Dendritic cell treated with granulocyte-macrophage colony-stimulating factor and Interleukin-4, amounts not matched to agents 40 ng/mL and 50 ng/mL, for 4 days (primary cell): ENCODE data around the gene SLC16A10.
"Not testable (repeated sequence)": the region's sequence is repeated elsewhere in the genome, so short reads cannot be mapped to it uniquely, and the experiment has no call there.

Source experiments
- H3K27ac Mint-ChIP-seq: one replicate; pipeline ENCODE4 v1.8.0; 2022; ENCODE audit warnings: mild to moderate bottlenecking, mixed read lengths
- H3K27me3 Mint-ChIP-seq: one replicate; pipeline ENCODE4 v1.8.0; 2022; ENCODE audit warnings: mild to moderate bottlenecking, mixed read lengths
- H3K36me3 Mint-ChIP-seq: one replicate; pipeline ENCODE4 v1.8.0; 2022; ENCODE audit warnings: low read depth, mixed read lengths
- H3K4me1 Mint-ChIP-seq: one replicate; pipeline ENCODE4 v1.8.0; 2022; ENCODE audit warnings: low read depth, mixed read lengths
- H3K4me3 Mint-ChIP-seq: one replicate; pipeline ENCODE4 v1.8.0; 2022; ENCODE audit warnings: mild to moderate bottlenecking, moderate library complexity, mixed read lengths
- H3K9me3 Mint-ChIP-seq: one replicate; pipeline ENCODE4 v1.8.0; 2022; ENCODE audit warnings: mixed read lengths
- intact Hi-C: fragments of 100-400 bp; cut with micrococcal nuclease; formaldehyde crosslinking; loops from one replicate; pipeline ENCODE4 v1.15.0; 2022

SLC16A10 gene

DNA sequence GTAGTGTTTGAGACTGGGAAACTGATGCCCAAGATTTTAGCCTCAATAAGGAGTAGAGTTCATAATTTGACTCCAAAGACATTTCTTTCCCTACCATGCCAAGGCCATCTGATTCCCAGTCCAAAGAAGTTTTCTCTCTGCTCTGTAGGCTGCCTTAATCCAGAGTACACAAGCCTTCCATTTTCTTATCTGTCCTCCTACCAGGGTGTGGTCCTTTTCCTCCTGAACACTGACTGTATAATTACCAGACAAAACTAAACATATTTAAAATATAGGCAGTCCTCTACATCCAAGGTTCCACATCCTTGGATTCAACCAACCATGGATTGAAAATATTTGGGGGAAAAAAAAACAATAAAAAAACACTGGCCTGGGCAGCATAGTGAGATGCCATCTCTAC, 108.4 kb downstream of the SLC16A10 start:
- Mint-ChIP-seq H3K27me3 (no peaks in the 10 kb centered on the region), H3K9me3 (no peaks in the 10 kb centered on the region), H3K4me1 (no peaks in the 10 kb centered on the region), H3K27ac (no peak overlapping the region), H3K36me3 (no peaks in the 10 kb centered on the region), H3K4me3 (no peak overlapping the region)
- intact Hi-C loops, result no loop called here

GRCh38 chr6:111198841-111199240, 111.5 kb downstream of the SLC16A10 start:
- Mint-ChIP-seq H3K27ac (no peak overlapping the region), H3K9me3 (no peaks in the 10 kb centered on the region), H3K4me1 (no peaks in the 10 kb centered on the region), H3K4me3 (no peak overlapping the region), H3K27me3 (no peaks in the 10 kb centered on the region), H3K36me3 (no peaks in the 10 kb centered on the region)
- intact Hi-C loops, result no loop called here

DNA sequence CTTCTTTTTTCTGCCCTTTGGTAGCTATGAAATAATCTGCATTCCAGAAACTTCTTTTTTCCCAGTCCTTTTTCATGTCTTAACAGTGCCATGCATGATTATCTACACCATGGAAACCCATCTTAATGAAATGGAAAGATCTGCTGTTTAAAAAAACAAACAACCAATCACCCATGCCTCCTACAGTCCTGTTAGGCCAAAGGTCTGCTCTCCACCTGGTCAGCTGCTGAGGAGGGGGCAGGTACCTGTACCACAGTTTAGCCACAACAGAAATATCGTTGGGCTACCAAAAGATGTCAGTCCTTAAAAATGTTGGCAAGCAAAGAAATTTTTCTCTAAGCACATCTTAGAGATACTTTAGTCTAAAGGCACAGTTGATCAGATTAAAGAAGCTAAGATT, 112.6 kb downstream of the SLC16A10 start:
- Mint-ChIP-seq H3K27me3 (no peaks in the 10 kb centered on the region), H3K27ac (no peak overlapping the region), H3K9me3 (no peaks in the 10 kb centered on the region), H3K4me1 (no peaks in the 10 kb centered on the region), H3K4me3 (no peak overlapping the region), H3K36me3 (no peaks in the 10 kb centered on the region)
- intact Hi-C loops, result no loop called here

GRCh38 chr6:111200350-111201243, 113.3 kb downstream of the SLC16A10 start:
- H3K27me3 Mint-ChIP-seq, result no peaks in the 10 kb centered on the region
- no peaks in the 10 kb centered on the region for H3K4me1 Mint-ChIP-seq
- no peaks in the 10 kb centered on the region for H3K9me3 Mint-ChIP-seq
- H3K27ac Mint-ChIP-seq, result no peak overlapping the region
- intact Hi-C loops, result no loop called here
- no peaks in the 10 kb centered on the region for H3K36me3 Mint-ChIP-seq
- no peak overlapping the region for H3K4me3 Mint-ChIP-seq

DNA sequence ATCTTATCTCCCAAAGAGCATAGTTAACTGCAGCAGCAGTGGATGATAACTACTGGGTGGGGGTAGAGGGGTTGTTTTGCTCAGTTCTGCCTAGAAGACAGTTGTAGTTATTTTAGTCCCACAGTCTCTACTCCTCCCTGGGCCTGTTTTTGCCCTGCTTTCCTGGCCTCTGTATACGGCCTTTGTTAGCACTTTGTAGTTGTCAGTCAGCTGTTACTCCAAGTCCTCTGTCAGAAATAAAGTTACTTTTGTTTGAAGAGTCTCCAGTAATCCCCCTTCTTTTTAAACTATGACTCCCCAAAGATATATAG, 113.9 kb downstream of the SLC16A10 start:
- H3K27ac Mint-ChIP-seq, result no peak overlapping the region
- H3K4me1 Mint-ChIP-seq, result no peaks in the 10 kb centered on the region
- intact Hi-C loops, result no loop called here
- H3K4me3 Mint-ChIP-seq, result no peak overlapping the region
- no peaks in the 10 kb centered on the region for H3K36me3 Mint-ChIP-seq
- no peaks in the 10 kb centered on the region for H3K9me3 Mint-ChIP-seq
- no peaks in the 10 kb centered on the region for H3K27me3 Mint-ChIP-seq

DNA sequence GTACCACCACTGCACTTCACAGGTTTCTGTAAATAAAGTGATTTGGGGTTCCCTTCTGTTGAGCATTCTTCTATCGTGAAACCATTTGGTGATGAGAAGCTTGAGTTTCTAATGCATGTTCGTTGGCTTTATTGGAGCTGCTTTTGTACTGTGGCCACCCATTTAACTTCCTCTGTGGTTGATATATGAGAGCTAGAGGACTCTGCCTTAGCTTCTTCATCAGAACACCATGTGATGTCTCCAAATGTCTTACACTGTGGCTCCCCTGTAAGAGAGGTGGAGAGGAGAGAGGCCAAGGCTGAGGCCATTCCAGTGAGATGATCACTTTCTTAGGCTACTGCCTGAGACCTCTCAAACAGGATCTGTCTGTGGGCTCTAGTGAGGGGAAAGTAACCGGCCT, 114.5 kb downstream of the SLC16A10 start:
- H3K36me3 Mint-ChIP-seq, result no peaks in the 10 kb centered on the region
- intact Hi-C loops, result no loop called here
- H3K4me1 Mint-ChIP-seq, result no peaks in the 10 kb centered on the region
- H3K4me3 Mint-ChIP-seq, result no peak overlapping the region
- H3K27me3 Mint-ChIP-seq, result no peaks in the 10 kb centered on the region
- no peaks in the 10 kb centered on the region for H3K9me3 Mint-ChIP-seq
- H3K27ac Mint-ChIP-seq, result no peak overlapping the region

GRCh38 chr6:111203539-111203938, 116.2 kb downstream of the SLC16A10 start:
- H3K36me3 Mint-ChIP-seq, intact Hi-C loops: not testable (repeated sequence)

GRCh38 chr6:111204305-111204704, 117.0 kb downstream of the SLC16A10 start:
- H3K4me3 Mint-ChIP-seq, result no peak overlapping the region
- no peak overlapping the region for H3K27ac Mint-ChIP-seq
- no peaks in the 10 kb centered on the region for H3K4me1 Mint-ChIP-seq
- intact Hi-C loops, result no loop called here
- no peaks in the 10 kb centered on the region for H3K36me3 Mint-ChIP-seq
- no peaks in the 10 kb centered on the region for H3K27me3 Mint-ChIP-seq
- H3K9me3 Mint-ChIP-seq, result no peaks in the 10 kb centered on the region

More at GRCh38 chr6:111203539-111203938, 116.2 kb downstream of the SLC16A10 start:
- H3K9me3 Mint-ChIP-seq, H3K4me3 Mint-ChIP-seq, H3K27me3 Mint-ChIP-seq, H3K4me1 Mint-ChIP-seq, H3K27ac Mint-ChIP-seq: not testable (repeated sequence)

DNA sequence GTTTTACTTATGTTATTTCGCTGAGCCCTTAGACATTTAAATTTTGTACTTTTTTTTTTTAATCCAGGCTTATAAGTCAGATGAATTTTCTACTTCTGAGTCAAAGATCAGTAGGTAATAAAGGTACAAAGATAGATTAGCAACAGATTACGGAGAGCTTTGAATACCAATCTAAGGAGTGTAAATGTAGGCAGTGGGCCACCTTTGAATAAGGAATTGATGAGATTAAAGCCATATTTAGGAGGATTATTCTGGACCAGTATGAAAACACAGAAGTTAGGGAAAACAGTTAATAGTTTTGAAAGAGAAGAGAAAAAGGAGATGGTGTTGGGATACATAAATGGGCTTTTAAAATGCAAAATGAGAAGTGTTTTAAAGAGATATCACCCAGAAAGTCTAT, 117.6 kb downstream of the SLC16A10 start:
- Mint-ChIP-seq H3K4me1 (no peaks in the 10 kb centered on the region), H3K27me3 (no peaks in the 10 kb centered on the region), H3K36me3 (no peaks in the 10 kb centered on the region), H3K9me3 (no peaks in the 10 kb centered on the region), H3K4me3 (no peak overlapping the region), H3K27ac (no peak overlapping the region)
- intact Hi-C loops, result no loop called here

DNA sequence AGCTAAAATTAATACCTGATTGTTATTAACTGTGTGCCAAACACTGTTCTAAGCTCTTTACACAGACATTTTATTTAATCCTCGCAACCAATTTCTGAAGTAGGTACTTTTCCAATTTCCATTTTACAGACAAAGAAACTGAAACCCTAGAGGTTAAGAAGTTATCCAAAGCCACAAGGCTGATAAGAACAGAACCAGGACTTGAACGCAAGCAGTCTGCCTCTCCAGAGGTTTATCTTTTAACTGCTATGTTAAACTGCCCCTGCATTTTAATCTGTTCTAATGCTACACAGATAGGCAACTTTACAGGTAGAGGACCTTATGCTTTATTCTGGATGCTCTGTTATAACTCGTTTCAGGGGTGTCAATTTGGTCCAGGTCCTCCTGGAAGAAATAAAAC, 118.2 kb downstream of the SLC16A10 start:
- intact Hi-C loops, result no loop called here
- no peak overlapping the region for H3K27ac Mint-ChIP-seq
- no peaks in the 10 kb centered on the region for H3K36me3 Mint-ChIP-seq
- H3K4me3 Mint-ChIP-seq, result no peak overlapping the region
- peaks cover 4% of the 10 kb centered on the region for H3K4me1 Mint-ChIP-seq
- H3K27me3 Mint-ChIP-seq, result no peaks in the 10 kb centered on the region
- H3K9me3 Mint-ChIP-seq, result no peaks in the 10 kb centered on the region

DNA sequence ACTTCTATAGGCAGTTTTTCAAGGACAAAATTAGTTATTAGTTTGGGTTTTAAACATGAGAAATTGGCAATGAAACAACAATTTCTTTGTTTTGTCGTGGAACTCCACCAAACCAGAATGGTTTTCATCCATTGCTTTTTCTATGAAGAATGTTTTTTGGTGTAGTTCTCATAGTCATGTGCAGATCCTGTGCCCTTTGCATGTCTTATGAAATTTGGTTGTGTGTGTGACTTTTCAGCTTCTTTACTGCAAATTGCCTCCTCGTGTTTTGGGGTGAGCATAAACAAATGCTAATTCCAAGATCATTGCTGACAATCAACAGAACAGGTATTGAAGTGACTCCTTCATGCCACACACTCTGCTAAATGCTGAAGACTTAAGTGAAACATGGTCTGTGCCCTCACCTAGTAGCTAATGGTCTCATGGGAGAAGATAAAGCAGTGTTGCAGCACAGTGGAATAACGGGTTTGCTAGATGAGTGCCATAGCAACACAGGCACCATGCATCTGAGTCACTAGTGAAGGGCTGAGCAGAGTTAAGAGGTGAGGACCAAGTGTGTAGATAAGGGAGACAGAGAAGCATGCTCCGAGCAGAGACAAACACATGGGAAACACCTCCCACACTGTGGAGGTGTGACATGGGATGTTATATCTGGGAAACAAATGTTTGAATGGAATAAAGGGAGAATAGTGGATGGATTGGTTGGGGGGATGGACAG, 120.0 kb downstream of the SLC16A10 start:
- intact Hi-C loops, result no loop called here
- no peak overlapping the region for H3K27ac Mint-ChIP-seq

DNA sequence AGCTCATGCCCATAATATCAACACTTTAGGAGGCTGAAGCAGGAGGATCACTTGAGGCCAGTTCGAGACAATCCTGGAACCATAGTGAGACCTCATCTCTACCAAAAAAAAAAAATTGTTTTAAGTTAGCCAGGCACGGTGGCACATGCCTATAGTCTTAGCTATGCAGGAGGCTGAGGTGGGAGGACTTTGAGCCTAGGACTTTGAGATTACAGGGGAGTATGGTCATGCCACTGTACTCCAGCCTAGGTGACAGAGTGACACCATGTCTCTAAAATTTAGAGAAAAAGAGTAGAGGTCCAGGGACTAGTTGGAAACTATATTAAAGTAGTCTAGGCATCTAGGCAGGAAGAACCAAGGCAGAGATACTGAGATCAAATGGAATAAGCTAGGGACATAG, 121.6 kb downstream of the SLC16A10 start:
- H3K4me1 Mint-ChIP-seq, result peaks cover 6% of the 10 kb centered on the region
- H3K9me3 Mint-ChIP-seq, result no peaks in the 10 kb centered on the region
- no peak overlapping the region for H3K4me3 Mint-ChIP-seq
- intact Hi-C loops, result no loop called here
- H3K27me3 Mint-ChIP-seq, result no peaks in the 10 kb centered on the region
- no peak overlapping the region for H3K27ac Mint-ChIP-seq
- H3K36me3 Mint-ChIP-seq, result no peaks in the 10 kb centered on the region

More for the DNA sequence above, 120.0 kb downstream of the SLC16A10 start:
- Mint-ChIP-seq H3K4me1 (peaks cover 6% of the 10 kb centered on the region), H3K27me3 (no peaks in the 10 kb centered on the region), H3K4me3 (no peak overlapping the region), H3K9me3 (no peaks in the 10 kb centered on the region), H3K36me3 (no peaks in the 10 kb centered on the region)

GRCh38 chr6:111210194-111210728, 123.0 kb downstream of the SLC16A10 start:
- H3K4me1 Mint-ChIP-seq, result peaks cover 6% of the 10 kb centered on the region
- no peak overlapping the region for H3K4me3 Mint-ChIP-seq
- no peaks in the 10 kb centered on the region for H3K27me3 Mint-ChIP-seq
- no peaks in the 10 kb centered on the region for H3K9me3 Mint-ChIP-seq
- no peaks in the 10 kb centered on the region for H3K36me3 Mint-ChIP-seq
- H3K27ac Mint-ChIP-seq, result no peak overlapping the region
- intact Hi-C loops, result loop anchor here (1.0 to 10.0 kb wide), 3 partner anchors 153 to 685 kb away; no protein-coding TSS in a partner anchor

GRCh38 chr6:111211411-111212030, 124.2 kb downstream of the SLC16A10 start:
- H3K36me3 Mint-ChIP-seq, result no peaks in the 10 kb centered on the region
- H3K9me3 Mint-ChIP-seq, result no peaks in the 10 kb centered on the region
- H3K27ac Mint-ChIP-seq, result no peak overlapping the region
- peaks cover 6% of the 10 kb centered on the region for H3K4me1 Mint-ChIP-seq
- no peak overlapping the region for H3K4me3 Mint-ChIP-seq
- H3K27me3 Mint-ChIP-seq, result no peaks in the 10 kb centered on the region
- intact Hi-C loops, result loop anchor here (10.0 kb wide), 1 partner anchor 687 kb away; no protein-coding TSS in a partner anchor
